Parathyroid adenoma (tissue), 2 donors: ENCODE measurements around the gene LYPD3.

Experiments
- H2AFZ ChIP-seq: fragments of 300-600 bp; sonication (generic); one replicate; pipeline ENCODE4 v1.7.0; 2017; ENCODE audit warnings: antibody characterized with exemption, mild to moderate bottlenecking
- H3K27ac ChIP-seq: fragments of 300-600 bp; sonication (generic); one replicate; pipeline ENCODE4 v1.7.0; 2017
- H3K27me3 ChIP-seq: fragments of 300-600 bp; sonication (generic); one replicate; pipeline ENCODE4 v1.7.0; 2017; ENCODE audit warnings: low read length; ENCODE audit not compliant: control insufficient read depth, insufficient read depth
- H3K36me3 ChIP-seq: fragments of 300-600 bp; sonication (generic); one replicate; pipeline ENCODE4 v1.7.0; 2017; ENCODE audit warnings: low read length; ENCODE audit not compliant: control insufficient read depth, insufficient read depth
- H3K4me1 ChIP-seq: fragments of 300-600 bp; sonication (generic); one replicate; pipeline ENCODE4 v1.7.0; 2017; ENCODE audit warnings: control low read depth
- H3K4me2 ChIP-seq: fragments of 300-600 bp; sonication (generic); one replicate; pipeline ENCODE4 v1.7.0; 2017; ENCODE audit warnings: low read length
- H3K4me3 ChIP-seq: fragments of 300-600 bp; sonication (generic); one replicate; pipeline ENCODE4 v1.7.0; 2017; ENCODE audit warnings: low read depth, low read length
- H3K79me2 ChIP-seq: fragments of 300-600 bp; sonication (generic); one replicate; pipeline ENCODE4 v1.7.0; 2017; ENCODE audit warnings: control low read depth
- H3K9ac ChIP-seq: fragments of 300-600 bp; sonication (generic); one replicate; pipeline ENCODE4 v1.7.0; 2017; ENCODE audit warnings: mild to moderate bottlenecking
- H3K9me3 ChIP-seq: fragments of 300-600 bp; sonication (generic); one replicate; pipeline ENCODE4 v1.7.0; 2017; ENCODE audit warnings: low read length; ENCODE audit not compliant: control insufficient read depth
- TF ChIP-seq, protein P1 (sequence below): fragments of 300-600 bp; sonication (generic); IDR thresholded peaks from one replicate; pipeline ENCODE4 v1.7.0; 2017; ENCODE audit warnings: antibody characterized with exemption, mild to moderate bottlenecking
- donor health status: primary hyperparathyroidism.

Gene LYPD3

GRCh38 chr19:43435775-43436174 is 29.6 kb downstream of the LYPD3 start:
- Histone ChIP-seq H3K9me3 (no peaks in the 10 kb centered on the region), H2AFZ (no peak overlapping the region), H3K4me3 (no peak overlapping the region), H3K27ac (no peak overlapping the region), H3K4me2 (no peak overlapping the region), H3K36me3 (no peaks in the 10 kb centered on the region), H3K27me3 (no peaks in the 10 kb centered on the region), H3K9ac (no peak overlapping the region), H3K4me1 (no peaks in the 10 kb centered on the region), H3K79me2 (no peaks in the 10 kb centered on the region)
- TF ChIP-seq, protein P1, sequence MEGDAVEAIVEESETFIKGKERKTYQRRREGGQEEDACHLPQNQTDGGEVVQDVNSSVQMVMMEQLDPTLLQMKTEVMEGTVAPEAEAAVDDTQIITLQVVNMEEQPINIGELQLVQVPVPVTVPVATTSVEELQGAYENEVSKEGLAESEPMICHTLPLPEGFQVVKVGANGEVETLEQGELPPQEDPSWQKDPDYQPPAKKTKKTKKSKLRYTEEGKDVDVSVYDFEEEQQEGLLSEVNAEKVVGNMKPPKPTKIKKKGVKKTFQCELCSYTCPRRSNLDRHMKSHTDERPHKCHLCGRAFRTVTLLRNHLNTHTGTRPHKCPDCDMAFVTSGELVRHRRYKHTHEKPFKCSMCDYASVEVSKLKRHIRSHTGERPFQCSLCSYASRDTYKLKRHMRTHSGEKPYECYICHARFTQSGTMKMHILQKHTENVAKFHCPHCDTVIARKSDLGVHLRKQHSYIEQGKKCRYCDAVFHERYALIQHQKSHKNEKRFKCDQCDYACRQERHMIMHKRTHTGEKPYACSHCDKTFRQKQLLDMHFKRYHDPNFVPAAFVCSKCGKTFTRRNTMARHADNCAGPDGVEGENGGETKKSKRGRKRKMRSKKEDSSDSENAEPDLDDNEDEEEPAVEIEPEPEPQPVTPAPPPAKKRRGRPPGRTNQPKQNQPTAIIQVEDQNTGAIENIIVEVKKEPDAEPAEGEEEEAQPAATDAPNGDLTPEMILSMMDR: no peak

GRCh38 chr19:43433689-43434088 is 31.7 kb downstream of the LYPD3 start:
- no peak overlapping the region for H3K4me2 ChIP-seq
- H3K9me3 ChIP-seq: no peaks in the 10 kb centered on the region
- H3K9ac ChIP-seq: no peak overlapping the region
- no peaks in the 10 kb centered on the region for H3K36me3 ChIP-seq
- TF ChIP-seq, protein P1: no peak
- no peaks in the 10 kb centered on the region for H3K4me1 ChIP-seq
- H3K4me3 ChIP-seq: no peak overlapping the region
- H3K27ac ChIP-seq: no peak overlapping the region
- H3K27me3 ChIP-seq: no peaks in the 10 kb centered on the region
- no peak overlapping the region for H2AFZ ChIP-seq
- no peaks in the 10 kb centered on the region for H3K79me2 ChIP-seq

GRCh38 chr19:43433358-43433673 is 32.1 kb downstream of the LYPD3 start:
- Histone ChIP-seq H3K27ac (no peak overlapping the region), H3K4me1 (no peaks in the 10 kb centered on the region), H3K9ac (no peak overlapping the region), H3K4me2 (no peak overlapping the region), H3K4me3 (no peak overlapping the region), H3K27me3 (no peaks in the 10 kb centered on the region), H3K36me3 (no peaks in the 10 kb centered on the region), H2AFZ (no peak overlapping the region), H3K79me2 (no peaks in the 10 kb centered on the region), H3K9me3 (no peaks in the 10 kb centered on the region)
- TF ChIP-seq, protein P1: no peak

DNA sequence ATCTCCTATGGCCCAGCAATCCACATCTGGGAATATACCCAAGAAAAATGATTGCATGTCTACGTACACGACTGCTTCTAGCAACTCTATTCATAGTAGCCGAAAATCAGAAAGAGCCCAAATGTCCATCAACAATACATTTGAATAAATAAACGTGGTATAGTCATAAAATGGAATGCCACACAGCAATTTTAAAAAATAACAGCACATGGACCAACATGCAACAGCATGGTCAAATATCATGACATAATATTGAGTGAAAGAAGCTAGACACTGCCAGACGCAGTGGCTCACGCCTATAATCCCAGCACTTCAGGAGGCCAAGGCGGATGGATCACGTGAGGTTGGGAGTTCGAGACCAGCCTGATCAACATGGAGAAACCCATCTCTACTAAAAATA is 34.4 kb downstream of the LYPD3 start:
- H3K27me3 ChIP-seq: no peaks in the 10 kb centered on the region

GRCh38 chr19:43430142-43430710 is 35.2 kb downstream of the LYPD3 start:
- H3K4me2 ChIP-seq: no peak overlapping the region
- no peaks in the 10 kb centered on the region for H3K4me1 ChIP-seq
- H3K36me3 ChIP-seq: no peaks in the 10 kb centered on the region
- H3K27ac ChIP-seq: no peak overlapping the region
- no peaks in the 10 kb centered on the region for H3K79me2 ChIP-seq
- TF ChIP-seq, protein P1: no peak
- no peak overlapping the region for H3K9ac ChIP-seq
- no peaks in the 10 kb centered on the region for H3K27me3 ChIP-seq
- no peaks in the 10 kb centered on the region for H3K9me3 ChIP-seq
- H3K4me3 ChIP-seq: no peak overlapping the region
- no peak overlapping the region for H2AFZ ChIP-seq

More for the DNA sequence above, 34.4 kb downstream of the LYPD3 start:
- H3K9ac ChIP-seq: no peak overlapping the region
- TF ChIP-seq, protein P1: no peak
- no peak overlapping the region for H3K4me2 ChIP-seq
- H3K4me1 ChIP-seq: no peaks in the 10 kb centered on the region
- no peaks in the 10 kb centered on the region for H3K79me2 ChIP-seq
- H2AFZ ChIP-seq: no peak overlapping the region
- H3K4me3 ChIP-seq: no peak overlapping the region
- no peaks in the 10 kb centered on the region for H3K9me3 ChIP-seq
- H3K36me3 ChIP-seq: no peaks in the 10 kb centered on the region
- no peak overlapping the region for H3K27ac ChIP-seq
